ENCODE data around the gene CCDC15.
"Not testable (repeated sequence)": the region's sequence is repeated elsewhere in the genome, so short reads cannot be mapped to it uniquely, and the experiment has no call there.

The CCDC15 gene

DNA sequence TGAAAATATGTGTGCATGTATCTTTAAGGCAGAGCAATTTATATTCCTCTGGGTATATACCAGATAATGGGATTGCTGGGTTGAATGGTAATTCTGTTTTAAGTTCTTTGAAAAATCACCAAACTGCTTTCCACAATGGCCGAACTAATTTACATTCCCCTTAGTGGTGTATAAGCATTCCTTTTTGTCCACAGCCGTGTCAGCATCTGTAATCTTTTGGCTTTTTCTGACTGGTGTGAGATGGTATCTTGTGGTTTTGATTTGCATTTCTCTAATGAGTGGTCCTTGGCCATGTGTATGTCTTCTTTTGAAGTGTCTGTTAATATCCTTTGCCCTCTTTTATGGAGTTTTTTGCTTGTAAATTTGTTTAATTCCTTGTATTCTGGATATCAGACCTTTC, 24.3 kb downstream of the CCDC15 start:
- intact Hi-C loops (cut with DNase I): no loop called here
- DNase-seq: no peak

DNA sequence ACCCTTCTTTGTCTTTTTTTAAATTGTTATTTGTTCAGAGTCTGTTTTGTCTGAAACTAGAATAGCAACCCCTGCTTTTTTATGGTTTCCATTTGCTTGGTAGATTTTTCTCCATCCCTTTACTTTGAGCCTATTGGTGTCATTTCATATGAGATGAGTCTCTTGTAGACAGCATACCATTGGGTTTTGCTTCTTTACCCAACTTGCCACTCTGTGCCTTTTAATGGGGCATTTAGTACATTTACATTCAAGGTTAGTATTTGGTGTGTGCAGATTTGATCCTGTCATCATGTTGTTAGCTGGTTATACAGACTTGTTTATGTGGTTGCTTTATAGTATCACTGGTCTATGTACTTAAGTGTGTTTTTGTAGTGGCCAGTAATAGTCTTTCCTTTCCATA, 28.0 kb downstream of the CCDC15 start:
- DNase-seq: no peak
- intact Hi-C loops (cut with DNase I): no loop called here

DNA sequence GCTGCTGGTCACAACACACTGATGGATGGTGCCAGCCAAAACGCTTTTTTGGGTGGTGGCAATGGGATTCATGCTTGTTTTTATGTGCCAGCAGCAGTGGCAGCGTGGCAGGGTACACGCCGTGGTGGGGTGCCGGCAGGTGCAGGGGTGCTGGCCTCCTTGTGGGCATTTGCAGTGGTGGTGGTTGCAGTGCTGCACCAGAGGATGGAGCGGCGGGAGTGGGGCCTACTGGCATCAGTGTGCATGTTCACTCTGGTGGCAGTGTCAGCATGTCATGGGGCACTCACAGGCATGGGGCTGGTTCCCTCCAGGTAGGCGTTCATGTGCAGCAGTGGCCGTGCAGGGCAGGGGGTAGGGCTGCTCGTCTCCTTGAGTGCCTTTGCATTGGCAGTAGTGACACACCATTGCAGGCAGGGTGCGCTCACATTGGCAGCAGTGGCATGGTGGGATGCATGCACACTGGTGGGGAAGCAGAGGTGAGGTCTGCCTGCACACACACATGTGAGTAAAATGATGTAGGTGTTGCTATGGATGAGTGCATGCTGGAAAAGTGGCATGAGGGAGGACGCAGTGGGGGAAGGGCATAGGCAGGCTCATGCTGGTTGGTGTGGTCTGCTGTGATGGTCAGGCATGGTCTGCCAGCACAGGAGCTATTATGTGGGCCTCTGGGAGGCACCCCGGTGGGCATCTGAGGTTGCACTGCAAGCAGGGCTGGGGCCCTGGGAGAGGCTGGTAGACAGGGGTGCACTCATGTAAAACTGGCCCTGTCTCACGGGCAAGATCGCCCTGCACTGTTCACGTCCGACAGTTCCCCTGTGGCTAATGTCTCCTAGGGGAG, 29.9 kb downstream of the CCDC15 start:
- intact Hi-C loops (cut with DNase I): no loop called here
- DNase-seq: no peak

DNA sequence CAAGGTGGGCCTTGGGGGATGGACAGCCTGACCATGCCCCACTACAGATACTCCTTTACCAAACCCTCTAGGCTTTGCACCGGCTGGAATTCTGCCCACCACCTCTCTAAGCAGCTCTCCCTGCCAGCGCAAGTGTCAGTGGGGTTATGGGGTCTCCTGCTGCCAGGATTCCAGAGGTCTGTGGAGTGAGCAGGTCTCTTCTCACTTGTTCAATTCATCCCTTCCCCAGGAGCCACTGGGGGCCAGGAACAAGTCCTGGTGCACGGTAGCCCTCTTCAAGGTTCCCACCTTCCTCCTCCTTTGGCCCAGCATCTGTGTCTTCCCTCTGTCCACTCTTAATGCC, 30.5 kb downstream of the CCDC15 start:
- intact Hi-C loops (cut with DNase I): no loop called here
- DNase-seq: no peak

DNA sequence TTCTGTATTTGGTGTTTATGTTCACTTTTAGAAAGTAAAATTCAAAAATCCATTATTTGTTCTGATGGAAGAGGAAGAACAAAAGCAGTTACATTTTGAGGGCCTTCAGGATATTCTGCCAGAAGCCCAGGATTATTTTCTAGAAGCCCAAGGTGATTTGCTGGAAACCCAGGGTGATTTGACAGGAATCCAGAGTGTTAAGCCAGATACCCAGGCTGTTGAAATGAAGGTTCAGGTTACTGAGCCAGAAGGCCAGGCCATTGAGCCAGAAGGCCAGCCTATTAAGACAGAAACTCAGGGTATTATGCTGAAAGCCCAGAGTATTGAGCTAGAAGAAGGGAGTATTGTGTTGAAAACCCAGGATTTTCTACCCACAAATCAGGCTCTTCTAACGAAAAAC, 33.1 kb downstream of the CCDC15 start:
- intact Hi-C loops (cut with DNase I): no loop called here
- peak in 6 of 42 donors; percentile 2 to 42 (median 13) for DNase-seq

DNA sequence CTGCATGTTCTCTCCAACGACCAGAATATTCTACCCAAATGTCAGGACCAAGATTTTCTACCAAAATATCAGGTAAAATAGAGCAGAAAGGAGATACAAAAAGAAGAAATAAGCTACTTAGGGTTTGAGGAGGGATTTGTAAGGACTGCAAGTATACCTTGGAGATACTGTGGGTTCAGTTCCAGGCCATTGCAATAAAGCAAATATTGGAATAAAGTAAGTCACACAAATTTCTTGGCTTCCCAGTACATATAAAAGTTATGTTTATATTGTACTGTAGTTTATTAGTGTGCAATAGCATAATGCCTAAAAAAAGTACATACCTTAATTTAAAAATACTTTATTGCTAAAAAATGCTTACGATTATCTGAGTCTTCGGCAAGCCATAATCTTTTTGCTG, 34.1 kb downstream of the CCDC15 start:
- intact Hi-C loops (cut with DNase I): no loop called here
- no peak for DNase-seq

DNA sequence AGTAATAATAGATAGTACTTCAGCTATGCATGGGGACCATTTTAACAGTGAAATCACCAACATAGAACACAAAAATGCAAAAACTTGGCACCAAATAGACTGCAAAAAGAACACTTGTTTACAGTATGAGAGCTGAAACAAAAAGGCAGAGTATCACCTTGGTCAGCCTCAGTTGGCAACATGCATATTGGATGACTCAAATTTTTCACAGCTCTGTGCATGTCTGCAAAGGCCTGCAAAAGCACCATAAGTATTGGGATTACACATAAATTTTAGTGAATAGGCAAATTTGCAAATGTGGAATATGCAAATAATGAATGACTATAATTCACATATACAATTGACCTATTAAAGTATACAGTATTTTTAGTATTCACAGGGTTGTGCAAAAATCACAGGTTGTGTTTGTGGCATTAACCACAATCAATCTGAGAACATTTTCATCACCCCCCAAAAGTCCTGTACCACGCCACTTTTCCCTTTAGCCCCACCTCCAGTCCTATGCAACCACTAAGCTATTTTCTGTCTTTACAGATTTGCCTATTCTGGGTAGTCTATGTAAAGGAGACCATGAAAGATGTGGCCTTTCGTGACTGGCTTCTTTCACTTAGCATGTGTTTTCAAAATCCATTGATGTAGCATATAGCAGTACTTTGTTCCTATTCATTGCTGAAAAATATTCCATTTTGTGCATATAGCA, 47.2 kb downstream of the CCDC15 start:
- intact Hi-C loops (cut with DNase I): no loop called here
- no peak for DNase-seq

DNA sequence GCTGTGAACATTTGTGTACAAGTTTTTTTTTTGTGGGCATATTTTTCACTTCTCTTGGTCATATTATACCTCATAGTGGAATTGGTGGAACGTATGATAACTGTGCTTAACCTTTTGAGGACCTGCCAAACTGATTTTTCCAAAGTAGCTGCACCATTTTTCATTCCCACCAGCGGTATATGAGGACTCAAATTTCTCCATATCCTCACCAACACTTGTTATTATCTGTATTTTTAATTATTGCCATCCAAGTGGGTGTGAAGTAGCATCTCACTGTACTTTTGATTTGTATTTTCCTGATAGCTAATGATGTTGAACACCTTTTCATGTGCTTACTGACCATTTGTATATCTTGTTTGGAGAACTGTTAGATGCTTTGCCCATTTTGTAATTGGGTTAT, 47.8 kb downstream of the CCDC15 start:
- intact Hi-C loops (cut with DNase I): no loop called here

DNA sequence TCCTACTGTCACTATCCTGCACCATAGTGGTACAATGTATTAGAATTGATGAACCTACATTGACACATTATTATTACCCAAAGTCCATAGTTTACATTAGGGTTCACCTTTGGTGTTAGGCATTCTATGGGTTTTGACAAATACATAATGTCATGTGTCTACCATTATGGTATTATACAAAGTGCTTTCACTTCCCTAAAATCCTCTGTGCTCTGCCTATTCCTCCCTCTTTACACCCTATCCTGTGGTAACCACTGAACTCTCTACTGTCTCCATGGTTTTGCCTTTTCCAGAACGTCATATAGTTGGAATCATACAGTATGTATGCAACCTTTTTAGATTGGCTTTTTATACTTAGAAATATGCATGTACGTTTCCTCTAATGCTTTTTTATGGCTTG, 51.5 kb downstream of the CCDC15 start:
- intact Hi-C loops (cut with DNase I): no loop called here
- DNase-seq: no peak

More for the DNA sequence above, 47.8 kb downstream of the CCDC15 start:
- no peak for DNase-seq

DNA sequence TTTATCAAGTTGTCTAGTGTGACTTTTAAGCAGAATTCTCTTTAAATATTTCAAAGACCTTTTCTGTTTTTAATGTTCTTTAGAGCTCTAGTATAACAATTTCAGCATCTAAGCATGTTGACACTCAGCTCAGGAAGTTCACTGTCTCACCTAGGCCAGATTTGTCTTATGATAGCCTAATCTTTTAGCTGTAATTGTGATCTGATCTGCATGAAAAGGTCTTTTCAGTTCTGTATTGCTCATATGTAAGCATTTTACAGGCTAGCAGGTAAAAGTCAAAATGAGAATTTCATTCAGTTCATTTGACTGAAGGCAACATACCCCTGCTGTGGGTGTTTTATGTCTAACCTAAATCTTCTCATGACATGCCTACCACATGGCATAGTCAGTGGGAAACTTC, 62.4 kb downstream of the CCDC15 start:
- intact Hi-C loops (cut with DNase I): no loop called here

DNA sequence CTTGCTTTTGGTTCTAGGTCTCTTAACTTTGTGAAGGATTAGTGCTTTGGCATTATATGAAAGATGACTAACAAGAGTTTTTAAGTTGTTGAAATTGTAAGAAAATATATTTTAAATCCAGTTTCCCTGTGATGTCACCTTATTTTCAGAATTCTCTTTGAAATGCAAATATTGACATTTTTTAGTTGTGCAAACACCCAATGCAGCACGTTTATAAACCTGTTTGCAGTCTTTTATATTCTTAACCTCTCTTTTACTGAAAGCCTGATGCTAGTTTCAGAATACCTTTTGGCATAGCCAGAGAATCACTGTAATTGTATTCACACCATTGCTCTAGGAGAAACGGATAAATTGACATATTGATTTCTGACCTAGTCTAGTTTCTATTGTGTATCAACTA, 66.3 kb downstream of the CCDC15 start:
- DNase-seq: no peak
- intact Hi-C loops (cut with DNase I): no loop called here

More for the DNA sequence above, 62.4 kb downstream of the CCDC15 start:
- DNase-seq: no peak

DNA sequence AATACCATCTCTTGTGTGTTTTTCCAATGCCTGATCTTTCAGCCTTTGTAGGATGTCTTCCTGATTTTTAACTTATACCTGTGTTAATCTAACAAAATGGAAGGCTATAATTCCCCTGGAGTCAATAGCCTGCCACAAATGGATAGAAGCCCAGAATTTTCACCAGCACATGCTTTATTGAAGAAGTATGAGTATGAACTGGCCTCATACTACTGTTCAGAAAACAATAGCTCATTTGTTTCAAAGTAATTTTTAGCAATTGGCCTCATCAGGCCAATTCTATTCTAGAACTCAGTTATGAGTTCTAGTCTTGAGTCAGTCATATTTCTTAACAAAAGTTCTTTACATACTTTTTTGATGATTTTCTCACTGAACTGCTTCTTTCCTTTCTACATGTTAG, 68.5 kb downstream of the CCDC15 start:
- intact Hi-C loops (cut with DNase I): no loop called here
- DNase-seq: no peak

DNA sequence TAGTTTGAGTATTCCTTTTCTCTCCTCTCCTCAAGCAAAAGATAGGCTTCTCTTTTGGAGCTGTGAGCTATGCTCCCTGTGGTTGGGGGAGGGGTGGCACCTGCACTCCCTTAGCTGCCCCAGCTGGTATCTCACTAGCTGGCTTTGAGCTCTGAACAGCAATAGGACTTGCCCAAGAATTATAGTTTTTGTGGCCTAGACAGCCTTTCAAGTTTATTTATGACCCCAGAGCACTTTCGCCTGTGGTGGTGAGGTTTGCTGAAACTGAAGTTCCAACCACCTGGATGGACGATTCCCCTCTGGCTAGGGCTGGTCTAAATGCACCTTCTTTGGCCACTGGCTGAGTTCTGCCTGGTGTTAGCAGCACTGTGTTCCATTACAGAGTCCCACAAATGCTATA, 72.0 kb downstream of the CCDC15 start:
- DNase-seq: no peak
- intact Hi-C loops (cut with DNase I): no loop called here

DNA sequence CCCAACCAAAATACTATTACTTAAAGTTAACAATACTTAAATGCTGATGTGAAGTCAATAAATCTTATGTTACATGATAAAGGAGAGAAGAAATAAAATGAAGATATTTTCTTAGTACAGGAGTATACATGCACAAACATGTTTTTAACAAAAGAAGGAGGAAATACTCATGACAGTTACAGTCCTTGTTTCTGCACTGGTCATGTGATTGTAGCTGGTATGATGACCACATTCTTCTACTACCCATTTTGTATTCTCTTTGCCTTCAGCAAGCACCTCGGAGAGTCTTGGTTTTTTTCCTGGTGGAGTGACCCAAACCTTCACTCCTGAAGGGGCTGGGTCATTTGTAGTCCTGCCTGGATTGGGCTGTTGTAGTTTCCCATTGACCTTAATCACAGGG, 75.4 kb downstream of the CCDC15 start:
- intact Hi-C loops (cut with DNase I); DNase-seq: not testable (repeated sequence)

DNA sequence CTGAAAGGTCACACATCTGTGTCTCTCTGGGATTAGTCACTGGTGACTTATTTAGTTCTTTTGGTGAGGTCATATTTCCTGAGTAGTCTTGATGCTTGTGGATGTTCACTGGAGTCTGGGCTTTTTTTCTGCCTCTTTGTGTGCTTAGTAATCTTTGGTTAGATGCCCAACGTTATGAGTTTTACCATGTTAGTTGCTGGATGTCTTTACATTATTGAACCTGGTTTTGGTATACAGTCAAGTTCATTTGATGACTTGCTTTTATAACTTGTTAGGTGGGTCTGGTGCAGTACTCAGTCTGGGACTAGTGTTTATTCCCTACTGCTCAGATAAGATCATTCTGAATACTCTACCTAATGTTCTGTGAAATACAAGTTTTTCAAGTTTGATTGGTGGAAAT, 82.9 kb downstream of the CCDC15 start:
- DNase-seq: no peak
- intact Hi-C loops (cut with DNase I): no loop called here

DNA sequence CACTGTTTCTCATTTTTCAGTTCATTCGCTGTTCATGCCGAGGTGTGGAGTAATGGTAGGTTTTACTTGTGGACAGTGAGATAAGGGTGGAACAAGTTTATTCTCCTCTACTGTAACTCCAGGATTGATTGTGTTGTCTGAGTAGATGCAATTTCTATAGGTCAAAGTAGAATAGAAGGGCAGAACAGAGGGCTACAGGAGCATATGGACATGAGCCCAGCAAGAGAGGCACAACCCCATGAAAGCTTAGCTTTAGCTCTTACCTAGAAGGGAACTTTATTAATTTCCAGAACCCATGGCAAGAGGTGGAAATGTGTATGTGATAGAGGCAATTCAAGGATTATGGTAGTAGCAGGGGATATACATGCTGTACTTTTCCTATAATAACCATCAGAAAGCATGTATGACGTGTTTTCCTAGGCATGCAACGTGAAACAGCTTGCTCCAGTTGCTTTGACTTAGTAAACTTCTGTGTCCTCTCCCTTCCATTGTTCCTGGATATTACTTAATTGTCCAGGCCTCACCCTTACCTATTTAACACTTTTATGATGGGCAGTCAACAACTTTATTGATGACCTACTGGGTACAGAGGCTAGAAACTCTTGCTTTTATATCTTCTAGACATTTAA, 95.3 kb downstream of the CCDC15 start:
- intact Hi-C loops (cut with DNase I): no loop called here
- no peak for DNase-seq

DNA sequence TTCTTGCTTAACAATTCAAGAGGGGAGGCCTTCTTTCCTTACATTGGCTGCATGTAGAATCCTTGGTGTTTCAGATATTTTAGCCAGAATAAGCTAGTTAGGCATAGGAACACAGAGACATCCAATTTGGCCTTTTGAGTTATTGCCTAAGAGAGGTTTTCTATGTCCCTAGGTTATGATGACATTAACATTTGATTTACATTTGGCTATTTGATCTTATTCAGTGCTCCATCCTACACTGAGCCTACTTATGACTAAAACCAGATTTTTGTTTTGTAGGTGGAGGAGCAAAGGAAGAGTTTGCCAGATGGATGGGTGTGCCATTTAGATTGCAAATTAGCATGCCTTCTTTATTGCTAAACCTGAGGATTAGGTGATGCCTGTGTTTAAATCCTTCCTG, 98.0 kb downstream of the CCDC15 start:
- intact Hi-C loops (cut with DNase I): no loop called here

DNA sequence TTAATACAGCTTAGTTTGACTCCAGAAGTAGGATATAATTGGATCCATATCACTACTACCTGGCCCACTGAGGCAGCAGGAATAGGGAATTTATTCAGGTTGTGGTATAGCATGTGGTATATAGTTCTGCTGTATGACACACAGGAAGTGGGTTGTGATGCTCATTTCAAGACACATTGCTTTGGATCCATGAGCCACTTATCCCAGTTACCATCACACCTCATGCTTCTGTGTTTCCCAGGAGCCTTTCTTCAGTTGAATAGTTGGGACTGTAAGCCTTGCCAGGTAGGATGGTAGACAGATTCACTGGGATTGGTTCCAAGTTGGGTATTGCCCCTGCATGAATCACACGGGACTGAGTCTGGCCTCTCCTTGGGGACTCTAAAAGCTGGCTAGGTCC, 99.2 kb downstream of the CCDC15 start:
- DNase-seq: no peak
- intact Hi-C loops (cut with DNase I): no loop called here

More for the DNA sequence above, 98.0 kb downstream of the CCDC15 start:
- DNase-seq: no peak

DNA sequence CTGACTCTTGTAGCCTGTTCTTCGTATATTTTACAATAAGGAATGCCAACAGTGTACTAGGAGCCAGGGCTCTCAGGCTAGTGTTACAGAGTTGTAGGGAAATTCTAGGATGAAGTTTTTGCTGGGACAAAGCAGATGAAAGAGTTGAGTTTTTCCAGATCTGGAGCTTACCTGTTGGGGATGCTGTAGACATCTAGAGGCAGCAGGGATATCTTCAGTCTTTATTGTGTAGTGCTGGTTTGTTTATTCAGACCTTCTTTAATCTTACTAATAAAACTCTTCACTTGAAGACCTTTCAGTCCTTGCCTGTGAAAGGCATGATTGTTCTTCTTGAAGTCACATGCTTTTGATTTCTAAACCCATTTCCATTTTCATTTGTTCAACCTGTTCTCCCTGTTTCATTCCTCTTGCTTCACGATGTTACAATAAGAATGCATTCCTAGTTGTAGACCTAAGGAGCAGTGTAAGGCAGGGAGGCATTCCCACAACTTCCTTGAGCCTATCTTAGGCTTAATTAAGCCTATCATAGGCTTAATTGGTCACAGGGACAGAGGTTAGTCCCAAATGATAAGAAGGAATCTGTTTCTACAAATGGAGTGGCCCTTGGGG, 101.2 kb downstream of the CCDC15 start:
- DNase-seq: no peak
- intact Hi-C loops (cut with DNase I): no loop called here

DNA sequence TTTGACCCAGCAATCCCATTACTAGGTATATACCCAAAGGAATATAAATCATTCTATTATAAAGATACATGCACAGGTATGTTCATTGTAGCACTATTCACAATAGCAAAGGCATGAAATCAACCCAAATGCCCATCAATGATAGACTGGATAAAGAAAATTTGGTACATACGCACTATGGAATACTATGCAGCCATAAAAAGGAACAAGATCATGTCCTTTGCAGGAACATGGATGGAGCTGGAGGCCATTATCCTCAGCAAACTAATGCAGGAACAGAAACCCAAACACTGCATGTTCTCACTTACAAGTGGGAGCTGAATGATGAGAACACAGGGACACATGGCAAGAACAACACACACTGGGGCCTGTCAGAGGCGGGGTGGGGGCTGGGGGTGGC, 102.1 kb downstream of the CCDC15 start:
- intact Hi-C loops (cut with DNase I); DNase-seq: not testable (repeated sequence)
